NCI-H82 (cell line): ENCODE results near the gene MDGA2.

Experiments used
- DNase-seq: peaks from one replicate; lab custom pipeline; 2025; lab: John Stamatoyannopoulos, UW

Gene MDGA2

GRCh38 chr14:47485421-47485820 is 190.0 kb downstream of the MDGA2 start:
- no peak for DNase-seq

- DNase-seq: no peak
Observed at GRCh38 chr14:47483449-47483848, 192.0 kb downstream of the MDGA2 start.

GRCh38 chr14:47471075-47471474 is 204.3 kb downstream of the MDGA2 start:
- DNase-seq: no peak

GRCh38 chr14:47466916-47467315 is 208.5 kb downstream of the MDGA2 start:
- no peak for DNase-seq

- DNase-seq: no peak
Observed at GRCh38 chr14:47454025-47454424, 221.4 kb downstream of the MDGA2 start.

GRCh38 chr14:47447076-47447475 is 228.3 kb downstream of the MDGA2 start:
- DNase-seq: no peak

GRCh38 chr14:47442211-47442610 is 233.2 kb downstream of the MDGA2 start:
- DNase-seq: peak; percentile 51

GRCh38 chr14:47439953-47440352 is 235.5 kb downstream of the MDGA2 start:
- DNase-seq: no peak

GRCh38 chr14:47438650-47439140 is 236.7 kb downstream of the MDGA2 start:
- no peak for DNase-seq

- DNase-seq: no peak
Observed at GRCh38 chr14:47435331-47435965, 240.0 kb downstream of the MDGA2 start.

- peak; percentile 28 for DNase-seq
Observed at GRCh38 chr14:47427629-47428028, 247.8 kb downstream of the MDGA2 start.

- no peak for DNase-seq
Observed at GRCh38 chr14:47425302-47425701, 250.1 kb downstream of the MDGA2 start.

GRCh38 chr14:47422191-47422590 is 253.2 kb downstream of the MDGA2 start:
- DNase-seq: peak; percentile 12

- no peak for DNase-seq
Observed at GRCh38 chr14:47411523-47411922, 263.9 kb downstream of the MDGA2 start.

GRCh38 chr14:47392326-47392725 is 283.1 kb downstream of the MDGA2 start:
- DNase-seq: no peak

- DNase-seq: no peak
Observed at GRCh38 chr14:47390831-47391504, 284.4 kb downstream of the MDGA2 start.

- peak; percentile 6 for DNase-seq
Observed at GRCh38 chr14:47389535-47389934, 285.9 kb downstream of the MDGA2 start.

GRCh38 chr14:47366006-47366405 is 309.4 kb downstream of the MDGA2 start:
- no peak for DNase-seq

- peak; percentile 0 for DNase-seq
Observed at GRCh38 chr14:47365233-47365632, 310.2 kb downstream of the MDGA2 start.

GRCh38 chr14:47353186-47353585 is 322.2 kb downstream of the MDGA2 start:
- no peak for DNase-seq

GRCh38 chr14:47346849-47347248 is 328.6 kb downstream of the MDGA2 start:
- no peak for DNase-seq

- no peak for DNase-seq
Observed at GRCh38 chr14:47345016-47345415, 330.4 kb downstream of the MDGA2 start.

GRCh38 chr14:47332939-47333338 is 342.5 kb downstream of the MDGA2 start:
- DNase-seq: no peak

- DNase-seq: no peak
Observed at GRCh38 chr14:47332106-47332505, 343.3 kb downstream of the MDGA2 start.
